ENCODE results near the gene PRH1.

DNA sequence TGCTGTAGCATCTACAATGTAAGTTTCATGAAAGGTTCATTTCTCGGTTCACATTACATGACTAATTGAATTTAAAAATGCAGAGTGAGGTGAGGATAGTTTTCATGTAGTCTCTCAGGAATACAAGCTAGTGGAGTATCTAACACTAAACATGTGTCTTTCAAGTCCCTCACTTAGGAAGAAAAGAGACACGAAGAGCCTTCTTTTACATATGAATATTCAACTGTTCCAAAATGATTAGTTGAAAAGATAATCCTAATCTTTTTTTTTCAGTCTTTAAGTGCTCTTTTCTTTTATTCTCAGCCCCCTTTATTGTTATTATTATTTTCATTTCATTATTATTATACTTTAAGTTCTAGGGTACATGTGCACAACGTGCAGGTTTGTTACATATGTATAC is 45.6 kb downstream of the PRH1 start:
- no peak for TF ChIP-seq YY1 (IDR thresholded peaks at IDR 0.05; ENCODE audit: low read depth)
- no peak for TF ChIP-seq EGR1 (IDR thresholded peaks at IDR 0.05)
- TF ChIP-seq, protein P1, sequence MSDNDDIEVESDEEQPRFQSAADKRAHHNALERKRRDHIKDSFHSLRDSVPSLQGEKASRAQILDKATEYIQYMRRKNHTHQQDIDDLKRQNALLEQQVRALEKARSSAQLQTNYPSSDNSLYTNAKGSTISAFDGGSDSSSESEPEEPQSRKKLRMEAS (IDR thresholded peaks at IDR 0.05): no peak
- TF ChIP-seq, protein P2, sequence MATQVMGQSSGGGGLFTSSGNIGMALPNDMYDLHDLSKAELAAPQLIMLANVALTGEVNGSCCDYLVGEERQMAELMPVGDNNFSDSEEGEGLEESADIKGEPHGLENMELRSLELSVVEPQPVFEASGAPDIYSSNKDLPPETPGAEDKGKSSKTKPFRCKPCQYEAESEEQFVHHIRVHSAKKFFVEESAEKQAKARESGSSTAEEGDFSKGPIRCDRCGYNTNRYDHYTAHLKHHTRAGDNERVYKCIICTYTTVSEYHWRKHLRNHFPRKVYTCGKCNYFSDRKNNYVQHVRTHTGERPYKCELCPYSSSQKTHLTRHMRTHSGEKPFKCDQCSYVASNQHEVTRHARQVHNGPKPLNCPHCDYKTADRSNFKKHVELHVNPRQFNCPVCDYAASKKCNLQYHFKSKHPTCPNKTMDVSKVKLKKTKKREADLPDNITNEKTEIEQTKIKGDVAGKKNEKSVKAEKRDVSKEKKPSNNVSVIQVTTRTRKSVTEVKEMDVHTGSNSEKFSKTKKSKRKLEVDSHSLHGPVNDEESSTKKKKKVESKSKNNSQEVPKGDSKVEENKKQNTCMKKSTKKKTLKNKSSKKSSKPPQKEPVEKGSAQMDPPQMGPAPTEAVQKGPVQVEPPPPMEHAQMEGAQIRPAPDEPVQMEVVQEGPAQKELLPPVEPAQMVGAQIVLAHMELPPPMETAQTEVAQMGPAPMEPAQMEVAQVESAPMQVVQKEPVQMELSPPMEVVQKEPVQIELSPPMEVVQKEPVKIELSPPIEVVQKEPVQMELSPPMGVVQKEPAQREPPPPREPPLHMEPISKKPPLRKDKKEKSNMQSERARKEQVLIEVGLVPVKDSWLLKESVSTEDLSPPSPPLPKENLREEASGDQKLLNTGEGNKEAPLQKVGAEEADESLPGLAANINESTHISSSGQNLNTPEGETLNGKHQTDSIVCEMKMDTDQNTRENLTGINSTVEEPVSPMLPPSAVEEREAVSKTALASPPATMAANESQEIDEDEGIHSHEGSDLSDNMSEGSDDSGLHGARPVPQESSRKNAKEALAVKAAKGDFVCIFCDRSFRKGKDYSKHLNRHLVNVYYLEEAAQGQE (IDR thresholded peaks at IDR 0.05; ENCODE audit: low read depth): no peak
- TF ChIP-seq TAF1 (IDR thresholded peaks at IDR 0.05; ENCODE audit: low read depth): no peak
- TF ChIP-seq EP300 (IDR thresholded peaks at IDR 0.05; ENCODE audit: borderline replicate concordance): no peak
- no peak for TF ChIP-seq TCF12 (IDR thresholded peaks at IDR 0.05; ENCODE audit: low read depth)
- no peak for TF ChIP-seq RAD21 (IDR thresholded peaks at IDR 0.05; ENCODE audit: low read depth)
